H1 (cell line): Measurements from ENCODE around the gene ALG14. TPM values are rescaled to one million over a fixed set of nuclear protein-coding genes. Genes with fewer than 3 reads are reported as not detected.

Experiments
- CTCF ChIA-PET: fragments of 300-600 bp; sonication (Branson Sonifier 250); formaldehyde crosslinking; loops from one replicate; lab custom pipeline; 2021; ENCODE audit not compliant: partially characterized antibody; lab: Charles Lee
- POLR2A ChIA-PET: fragments of 300-600 bp; sonication (Branson Sonifier 250); formaldehyde crosslinking; loops from one replicate; lab custom pipeline; 2021; ENCODE audit warnings: inconsistent platforms; ENCODE audit not compliant: partially characterized antibody; lab: Charles Lee
- DNase-seq, 2 experiments: peaks; one replicate each; pipeline versions ENCODE4 v3.0.0 to v3.0.0-alpha.2; 2010 to 2022; ENCODE audit warnings: low spot score in 2 of 2, low read depth in 1 of 2, mixed read lengths in 1 of 2
- FAIRE-seq: peaks from 2 replicates; lab custom pipeline; 2011; peaks lifted over from hg19 to GRCh38; lab: Jason Lieb, UNC
- H2AFZ ChIP-seq: 2 replicates; pipeline ENCODE4 v1.8.1; 2012; ENCODE audit warnings: low read length, inconsistent platforms
- H2AK5ac ChIP-seq: 2 replicates; pipeline ENCODE4 v1.6.1; 2013; ENCODE audit warnings: low read depth, low read length
- H2BK120ac ChIP-seq: replicated peaks from 2 replicates; pipeline ENCODE3; 2013; ENCODE audit warnings: low read depth, low read length, inconsistent platforms
- H2BK12ac ChIP-seq: 2 replicates; pipeline ENCODE4 v1.6.1; 2013; ENCODE audit warnings: low read depth, low read length
- H2BK15ac ChIP-seq: 2 replicates; pipeline ENCODE4 v1.6.1; 2013; ENCODE audit warnings: low read length
- H2BK20ac ChIP-seq: 2 replicates; pipeline ENCODE4 v1.6.1; 2013; ENCODE audit warnings: low read length
- H2BK5ac ChIP-seq: 2 replicates; pipeline ENCODE4 v1.6.1; 2013; ENCODE audit warnings: low read depth, low read length
- H3K14ac ChIP-seq: 2 replicates; pipeline ENCODE4 v1.6.1; 2013; ENCODE audit warnings: inconsistent platforms; ENCODE audit not compliant: insufficient read length
- H3K18ac ChIP-seq: 2 replicates; pipeline ENCODE4 v1.6.1; 2013; ENCODE audit warnings: low read length; ENCODE audit errors: extremely low read depth
- H3K23ac ChIP-seq: 2 replicates; pipeline ENCODE4 v1.6.1; 2013; ENCODE audit warnings: inconsistent platforms; ENCODE audit not compliant: insufficient read length
- H3K23me2 ChIP-seq: 2 replicates; pipeline ENCODE4 v1.6.1; 2013; ENCODE audit warnings: low read depth, low read length
- H3K27ac ChIP-seq: 2 replicates; pipeline ENCODE4 v1.6.1; 2011; ENCODE audit warnings: low read depth, low read length, inconsistent platforms
- H3K27me3 ChIP-seq, 4 experiments: replicated peaks in 1 of 4; 1 replicate in 1 of 4; 2 replicates in 3 of 4; pipeline versions ENCODE4 v1.6.1 to v1.8.1; 2011 to 2013; ENCODE audit warnings: low read length in 3 of 4, mild to moderate bottlenecking in 3 of 4, inconsistent platforms in 2 of 4, mixed read lengths in 2 of 4, moderate library complexity in 1 of 4; ENCODE audit not compliant: control insufficient read depth in 3 of 4, insufficient read depth in 3 of 4; ENCODE audit errors: extremely low read depth in 1 of 4
- H3K36me3 ChIP-seq, 4 experiments: 2 replicates each; pipeline versions ENCODE4 v1.6.1 to v1.8.1; 2011 to 2013; ENCODE audit warnings: mild to moderate bottlenecking in 4 of 4, low read length in 3 of 4, moderate library complexity in 2 of 4, control low read depth in 1 of 4, inconsistent platforms in 1 of 4; ENCODE audit not compliant: insufficient read depth in 4 of 4, control insufficient read depth in 2 of 4
- H3K4ac ChIP-seq: replicated peaks from 2 replicates; pipeline ENCODE3; 2013; ENCODE audit warnings: low read length, low read depth, mixed read lengths, inconsistent platforms; ENCODE audit not compliant: insufficient read length
- H3K4me1 ChIP-seq, 4 experiments: replicated peaks in 1 of 4; 1 replicate in 1 of 4; 2 replicates in 3 of 4; pipeline versions ENCODE4 v1.6.1 to v1.8.1; 2011 to 2013; ENCODE audit warnings: low read length in 3 of 4, inconsistent platforms in 2 of 4, mixed read lengths in 1 of 4; ENCODE audit not compliant: insufficient read depth in 4 of 4, control insufficient read depth in 3 of 4
- H3K4me2 ChIP-seq, 2 experiments: 2 replicates each; pipeline versions ENCODE4 v1.6.1 to v1.8.1; 2011 to 2013; ENCODE audit warnings: low read depth in 2 of 2, low read length in 2 of 2, control low read depth in 1 of 2, inconsistent platforms in 1 of 2, mild to moderate bottlenecking in 1 of 2; ENCODE audit not compliant: insufficient read depth in 1 of 2
- H3K4me3 ChIP-seq, 4 experiments: fragments of 200-600, 300-600 bp in 1 of 4; sonication (generic), shearing (Covaris generic), sonication (Bioruptor Twin) in 1 of 4; 2 replicates each; pipeline versions ENCODE4 v1.5.1 to v1.8.1; 2011 to 2016; ENCODE audit warnings: low read length in 4 of 4, low read depth in 3 of 4, control low read depth in 2 of 4, inconsistent platforms in 2 of 4, mild to moderate bottlenecking in 2 of 4, mixed read lengths in 1 of 4, moderate library complexity in 1 of 4; ENCODE audit not compliant: insufficient read depth in 2 of 4; ENCODE audit errors: extremely low read depth in 1 of 4
- H3K56ac ChIP-seq: replicated peaks from 2 replicates; pipeline ENCODE3; 2013; ENCODE audit warnings: low read depth, mild to moderate bottlenecking, mixed read lengths, low read length, inconsistent platforms; ENCODE audit not compliant: insufficient read length
- H3K79me1 ChIP-seq: 2 replicates; pipeline ENCODE4 v1.6.1; 2013; ENCODE audit warnings: low read depth, low read length, control low read depth
- H3K79me2 ChIP-seq, 2 experiments: 2 replicates each; pipeline versions ENCODE4 v1.6.1 to v1.8.1; 2012 to 2013; ENCODE audit warnings: low read length in 2 of 2, mild to moderate bottlenecking in 2 of 2, inconsistent platforms in 1 of 2; ENCODE audit not compliant: insufficient read depth in 2 of 2, control insufficient read depth in 1 of 2
- H3K9ac ChIP-seq, 4 experiments: replicated peaks in 1 of 4; 1 replicate in 1 of 4; 2 replicates in 3 of 4; pipeline versions ENCODE4 v1.6.1 to v1.8.1; 2011 to 2013; ENCODE audit warnings: low read depth in 3 of 4, low read length in 3 of 4, control low read depth in 2 of 4, mild to moderate bottlenecking in 2 of 4, moderate library complexity in 2 of 4, inconsistent platforms in 1 of 4; ENCODE audit errors: extremely low read depth in 1 of 4
- H3K9me3 ChIP-seq, 2 experiments: 2 replicates each; pipeline versions ENCODE4 v1.6.1 to v1.8.1; 2012 to 2013; ENCODE audit warnings: mild to moderate bottlenecking in 2 of 2, moderate library complexity in 2 of 2, control low read depth in 1 of 2, inconsistent platforms in 1 of 2, low read depth in 1 of 2, low read length in 1 of 2, mixed read lengths in 1 of 2; ENCODE audit not compliant: insufficient read depth in 2 of 2
- H4K20me1 ChIP-seq, 2 experiments: replicated peaks in 1 of 2; 2 replicates each; pipeline versions ENCODE3 to v1.8.1; 2011 to 2013; ENCODE audit warnings: inconsistent platforms in 2 of 2, low read length in 2 of 2, mild to moderate bottlenecking in 1 of 2; ENCODE audit not compliant: insufficient read depth in 2 of 2, control insufficient read depth in 1 of 2
- H4K5ac ChIP-seq: 2 replicates; pipeline ENCODE4 v1.6.1; 2013; ENCODE audit warnings: low read length, low read depth, mixed read lengths, inconsistent platforms; ENCODE audit not compliant: insufficient read length
- H4K8ac ChIP-seq: 2 replicates; pipeline ENCODE4 v1.8.0; 2013; ENCODE audit warnings: mild to moderate bottlenecking, moderate library complexity, low read length, inconsistent platforms; ENCODE audit not compliant: insufficient read depth; ENCODE audit errors: extremely low read depth
- H4K91ac ChIP-seq: replicated peaks from 2 replicates; pipeline ENCODE3; 2013; ENCODE audit warnings: low read length, mixed read lengths, inconsistent platforms; ENCODE audit not compliant: insufficient read length
- BCL11A ChIP-seq, 2 experiments: IDR thresholded peaks; one replicate each; pipeline ENCODE4 v1.6.1; 2011; ENCODE audit warnings: low read depth in 2 of 2, low read length in 2 of 2, mild to moderate bottlenecking in 2 of 2
- CBX8 ChIP-seq: fragments of 300-800, 300-1000 bp; sonication (generic); IDR thresholded peaks from 2 replicates; pipeline ENCODE4 v1.7.1; 2016; ENCODE audit warnings: low read depth, low read length, borderline replicate concordance
- CHD1 ChIP-seq: IDR thresholded peaks from 2 replicates; pipeline ENCODE4 v1.6.1; 2012; ENCODE audit warnings: low read depth, low read length, improper control_type of control experiment
- FOSL1 ChIP-seq: IDR thresholded peaks from 2 replicates; pipeline ENCODE4 v1.6.1; 2011; ENCODE audit warnings: mild to moderate bottlenecking, low read depth, low read length, moderate library complexity; ENCODE audit not compliant: insufficient read depth
- NANOG ChIP-seq: IDR thresholded peaks from 2 replicates; pipeline ENCODE4 v1.6.1; 2011; ENCODE audit warnings: low read length, low read depth, mild to moderate bottlenecking, inconsistent platforms; ENCODE audit not compliant: insufficient read depth, poor library complexity, severe bottlenecking
- TEAD4 ChIP-seq: IDR thresholded peaks from 2 replicates; pipeline ENCODE4 v1.6.1; 2012; ENCODE audit warnings: low read depth, low read length, inconsistent platforms, mixed read lengths
- ZNF274 ChIP-seq: IDR thresholded peaks from 2 replicates; pipeline ENCODE4 v1.7.0; 2012; ENCODE audit warnings: low read length, borderline replicate concordance; ENCODE audit errors: extremely low read depth
- WGBS, 2 experiments: shearing (Covaris generic) in 1 of 2; methylation state at CpG; one replicate each; pipeline versions ENCODE4 v1.1.6 to v1.1.7; 2013 to 2015; ENCODE audit warnings: low lambda C conversion rate in 2 of 2, mixed read lengths in 2 of 2, inconsistent platforms in 1 of 2, low coverage in 1 of 2, missing lambda C conversion rate in 1 of 2; ENCODE audit not compliant: insufficient replicate concordance in 2 of 2, insufficient coverage in 1 of 2, insufficient read length in 1 of 2; ENCODE audit errors: extremely low coverage in 1 of 2, missing lambda C conversion rate in 1 of 2; 5-methylcytosine and 5-hydroxymethylcytosine counted together
- polyA plus RNA-seq, 7 experiments: library from polyadenylated mRNA; depleted of rRNA in 3 of 7; stranded (reverse) in 5 of 7; unstranded in 2 of 7; fragments of >200 nt in 5 of 7; fragments of 200-250 nt in 2 of 7; gene quantifications; 1 replicate in 5 of 7; 2 replicates in 1 of 7; 4 replicates in 1 of 7; pipeline versions ENCODE4 v1.2.1 to v1.2.3, GENCODE V29; 2011 to 2013; ENCODE audit warnings: missing spikeins in 2 of 7, mixed read lengths in 2 of 7
- total RNA-seq: library from RNA; stranded (reverse); fragmentation: NEBNext Ultra II Directional; extraction: Animal tissue kit (Norgen Biotek cat#: 25700); gene quantifications from 2 replicates; pipeline ENCODE4 v1.2.1, GENCODE V29; 2021
- TF ChIP-seq, protein P1 (sequence below): IDR thresholded peaks from 2 replicates; pipeline ENCODE4 v1.6.1; 2012; ENCODE audit warnings: low read length, inconsistent platforms
- TF ChIP-seq, protein P2 (sequence below): IDR thresholded peaks from 2 replicates; pipeline ENCODE4 v1.6.1; 2012; ENCODE audit warnings: inconsistent platforms
- TF ChIP-seq, protein P3 (sequence below): IDR thresholded peaks from 2 replicates; pipeline ENCODE4 v1.6.1; 2011; ENCODE audit warnings: low read length, improper control_type of control experiment

ALG14 gene
- total and polyA plus RNA-seq, 2 of the 8 experiments (the other 6 are each of a cell fraction or from before 2014, with no cell fraction given): 0.95 to 1.3 TPM

- CTCF ChIA-PET: interaction anchor here (0.6 to 1.5 kb wide), 2 partner anchors 8 to 15 kb away, joined by 3 read pairs; no protein-coding TSS in a partner anchor
- no peak overlapping the region for H3K27ac ChIP-seq
- H3K23ac ChIP-seq: no peak overlapping the region
- no peak overlapping the region for H2BK15ac ChIP-seq
- H2BK120ac ChIP-seq: no peak overlapping the region
- H2BK20ac ChIP-seq: no peak overlapping the region
- WGBS, 2 experiments: 87% methylated on average over 6 of the region's 6 CpGs; no CpG with 5 or more reads in 1 of the 2 experiments
- no peaks in the 10 kb centered on the region for H3K27me3 ChIP-seq
- H3K23me2 ChIP-seq: no peaks in the 10 kb centered on the region
- H3K36me3 ChIP-seq: no peaks in the 10 kb centered on the region
- no peak overlapping the region for H4K8ac ChIP-seq
- no peak overlapping the region for H2BK5ac ChIP-seq
- no peaks in the 10 kb centered on the region for H3K9me3 ChIP-seq
- POLR2A ChIA-PET: no interaction called here
- TF ChIP-seq ZNF274: no peak
- TF ChIP-seq TEAD4: no peak
- TF ChIP-seq FOSL1: no peak
- TF ChIP-seq, protein P1, sequence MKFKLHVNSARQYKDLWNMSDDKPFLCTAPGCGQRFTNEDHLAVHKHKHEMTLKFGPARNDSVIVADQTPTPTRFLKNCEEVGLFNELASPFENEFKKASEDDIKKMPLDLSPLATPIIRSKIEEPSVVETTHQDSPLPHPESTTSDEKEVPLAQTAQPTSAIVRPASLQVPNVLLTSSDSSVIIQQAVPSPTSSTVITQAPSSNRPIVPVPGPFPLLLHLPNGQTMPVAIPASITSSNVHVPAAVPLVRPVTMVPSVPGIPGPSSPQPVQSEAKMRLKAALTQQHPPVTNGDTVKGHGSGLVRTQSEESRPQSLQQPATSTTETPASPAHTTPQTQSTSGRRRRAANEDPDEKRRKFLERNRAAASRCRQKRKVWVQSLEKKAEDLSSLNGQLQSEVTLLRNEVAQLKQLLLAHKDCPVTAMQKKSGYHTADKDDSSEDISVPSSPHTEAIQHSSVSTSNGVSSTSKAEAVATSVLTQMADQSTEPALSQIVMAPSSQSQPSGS: no peak
- TF ChIP-seq, protein P2, sequence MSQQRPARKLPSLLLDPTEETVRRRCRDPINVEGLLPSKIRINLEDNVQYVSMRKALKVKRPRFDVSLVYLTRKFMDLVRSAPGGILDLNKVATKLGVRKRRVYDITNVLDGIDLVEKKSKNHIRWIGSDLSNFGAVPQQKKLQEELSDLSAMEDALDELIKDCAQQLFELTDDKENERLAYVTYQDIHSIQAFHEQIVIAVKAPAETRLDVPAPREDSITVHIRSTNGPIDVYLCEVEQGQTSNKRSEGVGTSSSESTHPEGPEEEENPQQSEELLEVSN: no peak
- TF ChIP-seq CHD1: no peak
- TF ChIP-seq CBX8: no peak
- no peak for TF ChIP-seq BCL11A (IDR thresholded peaks at IDR 0.05; ENCODE audit: low read depth in 2 of 2, low read length in 2 of 2)
- TF ChIP-seq, protein P3, sequence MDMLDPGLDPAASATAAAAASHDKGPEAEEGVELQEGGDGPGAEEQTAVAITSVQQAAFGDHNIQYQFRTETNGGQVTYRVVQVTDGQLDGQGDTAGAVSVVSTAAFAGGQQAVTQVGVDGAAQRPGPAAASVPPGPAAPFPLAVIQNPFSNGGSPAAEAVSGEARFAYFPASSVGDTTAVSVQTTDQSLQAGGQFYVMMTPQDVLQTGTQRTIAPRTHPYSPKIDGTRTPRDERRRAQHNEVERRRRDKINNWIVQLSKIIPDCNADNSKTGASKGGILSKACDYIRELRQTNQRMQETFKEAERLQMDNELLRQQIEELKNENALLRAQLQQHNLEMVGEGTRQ: no peak
- TF ChIP-seq NANOG: no peak
- no peak overlapping the region for H3K4me2 ChIP-seq
- H2AFZ ChIP-seq: no peak overlapping the region
- no peak overlapping the region for H4K91ac ChIP-seq
- H2AK5ac ChIP-seq: no peak overlapping the region
- no peaks in the 10 kb centered on the region for H4K20me1 ChIP-seq
- DNase-seq (no peak), FAIRE-seq (no peak)
- H3K4me3 ChIP-seq: no peak overlapping the region
- H3K4ac ChIP-seq: no peak overlapping the region
- no peaks in the 10 kb centered on the region for H3K79me1 ChIP-seq
- no peak overlapping the region for H4K5ac ChIP-seq
- no peak overlapping the region for H3K9ac ChIP-seq
- no peak overlapping the region for H3K14ac ChIP-seq
- no peaks in the 10 kb centered on the region for H3K79me2 ChIP-seq
- no peak overlapping the region for H3K18ac ChIP-seq
- H2BK12ac ChIP-seq: no peak overlapping the region
- H3K56ac ChIP-seq: no peak overlapping the region
- H3K4me1 ChIP-seq: peaks cover 0 to 4% (median 3%) of the 10 kb centered on the region in 4 experiments; a peak in 4 of 7 replicates
Observed at GRCh38 chr1:94969137-94969536, 103.6 kb downstream of the ALG14 start.
